Muscle layer of colon (tissue), 2 donors: ENCODE data around the gene PELI3.
A peak's percentile ranks its signal among the peaks of the same experiment; 100 is the strongest.

Experiments
- H3K27ac ChIP-seq: one replicate; pipeline ENCODE4 v1.7.0; 2013; ENCODE audit warnings: low read depth, mild to moderate bottlenecking, low read length, moderate library complexity
- H3K27me3 ChIP-seq, 2 donors: one replicate each; pipeline ENCODE4 v1.7.0; 2013; ENCODE audit warnings: low read length in 2 of 2, mild to moderate bottlenecking in 2 of 2; ENCODE audit not compliant: insufficient read depth in 2 of 2, control insufficient read depth in 1 of 2
- H3K36me3 ChIP-seq: one replicate; pipeline ENCODE4 v1.7.0; 2013; ENCODE audit warnings: mild to moderate bottlenecking, low read length; ENCODE audit not compliant: insufficient read depth
- H3K4me1 ChIP-seq: one replicate; pipeline ENCODE4 v1.7.0; 2013; ENCODE audit warnings: mild to moderate bottlenecking, low read length; ENCODE audit not compliant: insufficient read depth
- H3K4me3 ChIP-seq, 2 donors: one replicate each; pipeline ENCODE4 v1.7.0; 2013; ENCODE audit warnings: low read length in 2 of 2, low read depth in 1 of 2, mild to moderate bottlenecking in 1 of 2, moderate library complexity in 1 of 2
- H3K9ac ChIP-seq: one replicate; pipeline ENCODE4 v1.7.0; 2013; ENCODE audit warnings: low read length
- H3K9me3 ChIP-seq: one replicate; pipeline ENCODE4 v1.7.0; 2013; ENCODE audit warnings: mild to moderate bottlenecking, low read length
- donor health status: abdominal sarcoma.
- donor health status: Adenocarcinoma of cecum.

The PELI3 gene

GRCh38 chr11:66494458-66494857, 27.8 kb downstream of the PELI3 start:
- no peak overlapping the region for H3K9ac ChIP-seq
- no peaks in the 10 kb centered on the region for H3K9me3 ChIP-seq
- H3K36me3 ChIP-seq: peaks cover 9% of the 10 kb centered on the region
- no peak overlapping the region for H3K27ac ChIP-seq
- no peaks in the 10 kb centered on the region for H3K4me1 ChIP-seq
- no peaks in the 10 kb centered on the region for H3K27me3 ChIP-seq
- H3K4me3 ChIP-seq: no peak overlapping the region

GRCh38 chr11:66494935-66495334, 28.2 kb downstream of the PELI3 start:
- H3K4me1 ChIP-seq: no peaks in the 10 kb centered on the region
- peaks cover 9% of the 10 kb centered on the region for H3K36me3 ChIP-seq
- no peak overlapping the region for H3K27ac ChIP-seq
- no peaks in the 10 kb centered on the region for H3K27me3 ChIP-seq
- H3K4me3 ChIP-seq: no peak overlapping the region
- H3K9ac ChIP-seq: no peak overlapping the region
- H3K9me3 ChIP-seq: no peaks in the 10 kb centered on the region

GRCh38 chr11:66495401-66495854, 28.7 kb downstream of the PELI3 start:
- Histone ChIP-seq H3K9me3 (no peaks in the 10 kb centered on the region), H3K27ac (no peak overlapping the region), H3K9ac (no peak overlapping the region), H3K4me3 (no peak overlapping the region), H3K36me3 (peaks cover 9% of the 10 kb centered on the region), H3K4me1 (no peaks in the 10 kb centered on the region), H3K27me3 (no peaks in the 10 kb centered on the region)

GRCh38 chr11:66497206-66497605, 30.5 kb downstream of the PELI3 start:
- peaks cover 9% of the 10 kb centered on the region for H3K36me3 ChIP-seq
- H3K27ac ChIP-seq: no peak overlapping the region
- H3K4me3 ChIP-seq: no peak overlapping the region
- no peaks in the 10 kb centered on the region for H3K4me1 ChIP-seq
- no peaks in the 10 kb centered on the region for H3K9me3 ChIP-seq
- H3K9ac ChIP-seq: no peak overlapping the region
- H3K27me3 ChIP-seq: no peaks in the 10 kb centered on the region

- Histone ChIP-seq H3K27ac (no peak overlapping the region), H3K4me1 (no peaks in the 10 kb centered on the region), H3K27me3 (no peaks in the 10 kb centered on the region), H3K4me3 (no peak overlapping the region), H3K9me3 (no peaks in the 10 kb centered on the region), H3K36me3 (no peaks in the 10 kb centered on the region), H3K9ac (no peak overlapping the region)
These were observed 31.8 kb downstream of the PELI3 start for GRCh38 chr11:66498506-66498905.

- Histone ChIP-seq H3K4me3 (no peak overlapping the region), H3K27ac (no peak overlapping the region), H3K9me3 (no peaks in the 10 kb centered on the region), H3K9ac (no peak overlapping the region), H3K4me1 (peaks cover 4% of the 10 kb centered on the region), H3K36me3 (no peaks in the 10 kb centered on the region), H3K27me3 (no peaks in the 10 kb centered on the region)
These were observed 38.6 kb downstream of the PELI3 start for GRCh38 chr11:66505276-66505816.

GRCh38 chr11:66509131-66509561, 42.4 kb downstream of the PELI3 start:
- Histone ChIP-seq H3K9ac (no peak overlapping the region), H3K4me3 (no peak overlapping the region), H3K9me3 (no peaks in the 10 kb centered on the region), H3K36me3 (peaks cover 8% of the 10 kb centered on the region), H3K27me3 (no peaks in the 10 kb centered on the region), H3K27ac (no peak overlapping the region), H3K4me1 (peaks cover 13% of the 10 kb centered on the region)

GRCh38 chr11:66510271-66510989, 43.7 kb downstream of the PELI3 start, which contains the start of gene BBS1:
Gene BBS1 (plus strand): TSS chr11:66510635. CDS start chr11:66510660, 25 bp downstream.
- Histone ChIP-seq H3K36me3 (peaks cover 8% of the 10 kb centered on the region), H3K4me3 (peak within 1 kb of the TSS; percentile 47 to 96), H3K9me3 (no peaks in the 10 kb centered on the region), H3K27ac (peak within 1 kb of the TSS; percentile 70), H3K9ac (peak within 1 kb of the TSS; percentile 76), H3K27me3 (no peaks in the 10 kb centered on the region), H3K4me1 (peaks cover 13% of the 10 kb centered on the region)

- H3K9me3 ChIP-seq: no peaks in the 10 kb centered on the region
- peak overlapping the region; percentile 47 to 96 for H3K4me3 ChIP-seq
- peak overlapping the region; percentile 70 for H3K27ac ChIP-seq
- H3K27me3 ChIP-seq: no peaks in the 10 kb centered on the region
- H3K9ac ChIP-seq: peak overlapping the region; percentile 76
- peaks cover 13% of the 10 kb centered on the region for H3K4me1 ChIP-seq
- H3K36me3 ChIP-seq: peaks cover 8% of the 10 kb centered on the region
These were observed 44.3 kb downstream of the PELI3 start for GRCh38 chr11:66510990-66511339.

GRCh38 chr11:66523611-66524010, 56.9 kb downstream of the PELI3 start:
- H3K4me3 ChIP-seq: no peak overlapping the region
- no peak overlapping the region for H3K27ac ChIP-seq

GRCh38 chr11:66524304-66525040, 57.8 kb downstream of the PELI3 start:
- Histone ChIP-seq H3K9me3 (no peaks in the 10 kb centered on the region), H3K4me3 (no peak overlapping the region), H3K4me1 (no peaks in the 10 kb centered on the region), H3K36me3 (peaks cover 44% of the 10 kb centered on the region), H3K9ac (no peak overlapping the region), H3K27me3 (no peaks in the 10 kb centered on the region), H3K27ac (no peak overlapping the region)

More at GRCh38 chr11:66523611-66524010, 56.9 kb downstream of the PELI3 start:
- no peak overlapping the region for H3K9ac ChIP-seq
- H3K4me1 ChIP-seq: no peaks in the 10 kb centered on the region
- H3K36me3 ChIP-seq: peaks cover 48% of the 10 kb centered on the region
- no peaks in the 10 kb centered on the region for H3K27me3 ChIP-seq
- H3K9me3 ChIP-seq: no peaks in the 10 kb centered on the region
